Iris pigment epithelial cell (primary cell): ENCODE measurements around the gene ABTB2.
A peak's percentile ranks its signal among the peaks of the same experiment; 100 is the strongest.

Source experiments
- DNase-seq: peaks from one replicate; pipeline ENCODE4 v3.0.0-alpha.2; 2011; ENCODE audit warnings: low read depth

The ABTB2 gene

GRCh38 chr11:34114014-34114413 lies 243.8 kb downstream of the ABTB2 start:
- no peak for DNase-seq

- no peak for DNase-seq
Observed at GRCh38 chr11:34111722-34112270, 246.0 kb downstream of the ABTB2 start.

- peak; percentile 41 for DNase-seq
Observed at GRCh38 chr11:34105957-34106504, 251.8 kb downstream of the ABTB2 start.

- peak; percentile 99 for DNase-seq
Observed at GRCh38 chr11:34105079-34105956, 252.5 kb downstream of the ABTB2 start, which contains the start of gene NAT10. Gene NAT10 (plus strand): TSS chr11:34105629. CDS start chr11:34108226, 2,597 bp downstream.

- no peak for DNase-seq
Observed at GRCh38 chr11:34104680-34105078, 253.1 kb downstream of the ABTB2 start.
